Smooth muscle cell (in vitro differentiated cells): ENCODE results near the gene ACAD8. TPM values are rescaled to one million over a fixed set of nuclear protein-coding genes. Genes with fewer than 3 reads are reported as not detected.
A peak's percentile ranks its signal among the peaks of the same experiment; 100 is the strongest.

ENCODE experiments used
- DNase-seq: peaks from one replicate; lab custom pipeline; 2025; ENCODE audit not compliant: unreplicated experiment; lab: John Stamatoyannopoulos, UW
- H2AFZ ChIP-seq: fragments of 200-600 bp; sonication (generic); 2 replicates; pipeline ENCODE4 v1.6.0; 2016; ENCODE audit warnings: antibody characterized with exemption, low read depth, mild to moderate bottlenecking
- H3F3A ChIP-seq: fragments of 200-600 bp; sonication (generic); 2 replicates; pipeline ENCODE4 v1.6.0; 2017; ENCODE audit warnings: antibody characterized with exemption, low read depth
- H3K27ac ChIP-seq: fragments of 200-600 bp; sonication (generic); 2 replicates; pipeline ENCODE4 v1.5.1; 2016; ENCODE audit warnings: low read depth, mild to moderate bottlenecking
- H3K27me3 ChIP-seq: fragments of 200-600 bp; sonication (generic); 2 replicates; pipeline ENCODE4 v1.6.1; 2016; ENCODE audit warnings: low read depth, mild to moderate bottlenecking
- H3K36me3 ChIP-seq: fragments of 200-600 bp; sonication (generic); 2 replicates; pipeline ENCODE4 v1.5.1; 2016; ENCODE audit warnings: low read depth
- H3K4me1 ChIP-seq: fragments of 200-600 bp; sonication (generic); 2 replicates; pipeline ENCODE4 v1.5.1; 2016; ENCODE audit warnings: low read depth
- H3K4me2 ChIP-seq: fragments of 200-600 bp; sonication (generic); 2 replicates; pipeline ENCODE4 v1.6.0; 2016; ENCODE audit warnings: mild to moderate bottlenecking
- H3K4me3 ChIP-seq: fragments of 200-600 bp; sonication (generic); 2 replicates; pipeline ENCODE4 v1.5.1; 2016; ENCODE audit warnings: mild to moderate bottlenecking
- H3K79me2 ChIP-seq: fragments of 200-600 bp; sonication (generic); 2 replicates; pipeline ENCODE4 v1.6.0; 2016; ENCODE audit warnings: low read depth, mild to moderate bottlenecking
- H3K9ac ChIP-seq: fragments of 200-600 bp; sonication (generic); 2 replicates; pipeline ENCODE4 v1.6.0; 2016; ENCODE audit warnings: low read depth
- H3K9me3 ChIP-seq: fragments of 200-600 bp; sonication (generic); replicated peaks from 2 replicates; pipeline ENCODE4 v1.5.1; 2016; ENCODE audit warnings: low read depth
- H4K20me1 ChIP-seq: fragments of 200-600 bp; sonication (generic); 2 replicates; pipeline ENCODE4 v1.6.0; 2016; ENCODE audit warnings: low read depth
- WGBS: methylation state at CpG from one replicate; pipeline ENCODE4 v1.1.7; 2016; ENCODE audit warnings: low lambda C conversion rate; 5-methylcytosine and 5-hydroxymethylcytosine counted together
- polyA plus RNA-seq: library from polyadenylated mRNA; unstranded; fragments of >200 nt; fragmentation: Nextera tagmentation; extraction: Ambion mirVana; gene quantifications from 2 replicates; pipeline ENCODE4 v1.2.1, GENCODE V29; 2016
- total RNA-seq: library from RNA; depleted of rRNA; stranded (reverse); fragments of >200 nt; gene quantifications from 2 replicates; pipeline ENCODE4 v1.2.3, GENCODE V29; 2014
- TF ChIP-seq, protein P1 (sequence below): fragments of 200-600 bp; sonication (generic); IDR thresholded peaks from 2 replicates; pipeline ENCODE4 v1.5.1; 2017; ENCODE audit warnings: borderline replicate concordance, mild to moderate bottlenecking, antibody characterized with exemption; ENCODE audit not compliant: insufficient read depth, poor library complexity, severe bottlenecking

Gene ACAD8
- total and polyA plus RNA-seq, 2 experiments from 2014 or later = 11.7 to 12.4 TPM

DNA sequence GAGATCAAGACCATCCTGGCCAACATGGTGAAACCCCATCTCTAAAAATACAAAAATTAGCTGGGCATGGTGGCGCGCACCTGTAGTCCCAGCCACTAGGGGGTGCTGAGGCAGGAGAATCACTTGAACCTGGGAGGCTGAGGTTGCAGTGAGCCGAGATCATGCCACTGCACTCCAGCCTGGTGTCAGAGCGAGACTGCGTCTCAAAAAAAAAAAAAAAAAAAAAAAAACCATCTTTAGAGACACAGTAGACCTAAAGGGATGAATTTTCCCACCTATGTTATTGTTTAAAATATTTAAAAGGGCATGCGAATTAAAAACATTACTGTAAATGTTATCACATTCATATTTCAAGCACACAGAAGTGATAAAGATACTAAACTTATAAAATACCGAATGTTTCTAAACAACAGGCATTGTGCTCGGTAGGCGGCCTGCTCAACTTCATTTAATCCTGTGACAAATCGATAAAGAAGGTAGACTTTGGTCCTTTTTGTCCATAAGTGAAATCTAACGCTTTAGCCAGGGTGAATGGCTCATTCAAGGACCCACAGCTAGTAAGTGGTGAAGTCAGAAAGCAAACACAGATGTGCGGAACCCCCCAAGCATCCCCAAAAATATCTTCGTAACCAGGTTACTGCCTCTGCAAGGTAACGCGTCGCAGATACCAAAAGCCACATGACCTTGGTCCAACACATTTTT is 45.7 kb upstream of the ACAD8 start:
- TF ChIP-seq, protein P1, sequence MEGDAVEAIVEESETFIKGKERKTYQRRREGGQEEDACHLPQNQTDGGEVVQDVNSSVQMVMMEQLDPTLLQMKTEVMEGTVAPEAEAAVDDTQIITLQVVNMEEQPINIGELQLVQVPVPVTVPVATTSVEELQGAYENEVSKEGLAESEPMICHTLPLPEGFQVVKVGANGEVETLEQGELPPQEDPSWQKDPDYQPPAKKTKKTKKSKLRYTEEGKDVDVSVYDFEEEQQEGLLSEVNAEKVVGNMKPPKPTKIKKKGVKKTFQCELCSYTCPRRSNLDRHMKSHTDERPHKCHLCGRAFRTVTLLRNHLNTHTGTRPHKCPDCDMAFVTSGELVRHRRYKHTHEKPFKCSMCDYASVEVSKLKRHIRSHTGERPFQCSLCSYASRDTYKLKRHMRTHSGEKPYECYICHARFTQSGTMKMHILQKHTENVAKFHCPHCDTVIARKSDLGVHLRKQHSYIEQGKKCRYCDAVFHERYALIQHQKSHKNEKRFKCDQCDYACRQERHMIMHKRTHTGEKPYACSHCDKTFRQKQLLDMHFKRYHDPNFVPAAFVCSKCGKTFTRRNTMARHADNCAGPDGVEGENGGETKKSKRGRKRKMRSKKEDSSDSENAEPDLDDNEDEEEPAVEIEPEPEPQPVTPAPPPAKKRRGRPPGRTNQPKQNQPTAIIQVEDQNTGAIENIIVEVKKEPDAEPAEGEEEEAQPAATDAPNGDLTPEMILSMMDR = peak; percentile 70
- no peak for DNase-seq
- H3K9ac ChIP-seq = no peak overlapping the region

DNA sequence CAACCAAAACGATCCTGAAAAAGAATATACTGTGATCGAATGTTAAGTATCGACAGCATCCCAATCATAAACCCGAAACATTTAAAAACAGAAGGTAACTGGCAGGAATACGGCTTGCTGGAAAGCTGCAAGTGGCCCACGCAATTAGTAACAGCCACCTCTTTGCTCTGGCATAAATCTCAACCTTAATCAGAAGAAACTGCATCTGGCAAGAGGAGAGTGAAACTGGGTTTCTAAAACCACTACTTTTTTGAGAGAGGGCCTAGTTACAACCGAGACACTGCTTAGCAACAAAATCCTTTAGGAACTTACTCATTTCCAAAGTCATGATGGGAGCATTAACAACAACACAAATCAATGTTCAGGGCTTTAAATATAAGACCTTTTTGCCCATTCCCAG is 37.5 kb upstream of the ACAD8 start:
- no peaks in the 10 kb centered on the region for H3F3A ChIP-seq
- no peak for DNase-seq
- no peak overlapping the region for H3K4me3 ChIP-seq
- H3K9me3 ChIP-seq = no peaks in the 10 kb centered on the region
- H3K27me3 ChIP-seq = no peaks in the 10 kb centered on the region
- no peak overlapping the region for H3K9ac ChIP-seq
- H3K79me2 ChIP-seq = peaks cover 8% of the 10 kb centered on the region
- H3K36me3 ChIP-seq = no peaks in the 10 kb centered on the region
- H3K4me1 ChIP-seq = no peaks in the 10 kb centered on the region
- H3K4me2 ChIP-seq = no peak overlapping the region
- no peak overlapping the region for H2AFZ ChIP-seq
- WGBS = 87% methylated on average over 7 of the region's 7 CpGs
- no peak overlapping the region for H3K27ac ChIP-seq
- TF ChIP-seq, protein P1 = no peak
- H4K20me1 ChIP-seq = no peaks in the 10 kb centered on the region

More for the DNA sequence above, 45.7 kb upstream of the ACAD8 start:
- Histone ChIP-seq H4K20me1 (no peaks in the 10 kb centered on the region), H3K9me3 (no peaks in the 10 kb centered on the region), H3K36me3 (peaks cover 16% of the 10 kb centered on the region), H3K27ac (no peak overlapping the region), H3K4me2 (no peak overlapping the region), H2AFZ (no peak overlapping the region), H3F3A (no peaks in the 10 kb centered on the region), H3K27me3 (no peaks in the 10 kb centered on the region), H3K79me2 (no peaks in the 10 kb centered on the region), H3K4me3 (no peak overlapping the region), H3K4me1 (no peaks in the 10 kb centered on the region)
- 88% methylated on average over 16 of the region's 16 CpGs for WGBS

DNA sequence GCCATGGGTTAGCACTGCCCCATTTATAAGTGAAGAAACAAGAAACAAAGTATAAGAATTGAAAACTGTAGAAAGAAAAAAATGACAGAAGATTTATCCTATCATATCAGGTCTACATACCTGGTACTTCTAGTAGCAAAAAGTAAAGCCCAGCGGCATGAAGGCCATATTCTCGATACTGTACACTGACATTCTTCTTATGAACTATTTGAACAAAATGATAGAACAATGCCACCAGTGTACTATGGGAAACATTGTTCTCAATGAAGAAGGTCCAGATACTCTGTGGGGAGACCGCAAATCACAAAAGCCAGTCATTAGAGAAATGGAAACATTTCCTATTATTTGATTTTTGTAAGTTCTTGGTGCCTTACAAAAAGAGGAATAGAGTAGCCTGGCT is 36.6 kb upstream of the ACAD8 start:
- Histone ChIP-seq H3K27me3 (no peaks in the 10 kb centered on the region), H3K79me2 (peaks cover 17% of the 10 kb centered on the region), H4K20me1 (no peaks in the 10 kb centered on the region), H3K36me3 (no peaks in the 10 kb centered on the region), H3K4me1 (no peaks in the 10 kb centered on the region), H3K4me3 (no peak overlapping the region), H2AFZ (no peak overlapping the region), H3K4me2 (no peak overlapping the region), H3K27ac (no peak overlapping the region), H3K9me3 (no peaks in the 10 kb centered on the region), H3K9ac (no peak overlapping the region), H3F3A (no peaks in the 10 kb centered on the region)
- TF ChIP-seq, protein P1 = no peak
- no peak for DNase-seq
- WGBS = 95% methylated on average over 3 of the region's 3 CpGs

DNA sequence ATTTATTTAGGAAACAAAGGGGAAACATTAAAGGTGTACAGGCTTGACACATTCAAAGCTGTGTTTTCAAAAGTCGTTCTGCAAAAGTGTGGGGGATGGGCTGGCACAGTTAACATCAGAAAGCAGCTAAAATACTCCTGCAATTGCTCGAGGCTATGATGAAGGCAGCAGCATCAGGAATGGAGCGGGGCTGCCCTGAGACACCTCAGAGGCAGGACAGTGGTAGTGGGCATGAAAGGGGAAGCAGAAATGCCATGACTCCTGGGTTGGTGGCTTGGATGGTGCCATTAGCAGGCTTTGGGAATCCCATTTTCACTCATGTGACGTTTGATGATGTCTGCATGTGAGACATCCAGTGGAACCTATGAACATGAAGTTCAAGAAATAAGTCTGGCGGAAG is 30.2 kb upstream of the ACAD8 start:
- H3K79me2 ChIP-seq = peaks cover 52% of the 10 kb centered on the region
- H3K27me3 ChIP-seq = no peaks in the 10 kb centered on the region
- no peaks in the 10 kb centered on the region for H3K9me3 ChIP-seq
- H3K4me2 ChIP-seq = peak overlapping the region; percentile 94
- TF ChIP-seq, protein P1 = no peak
- H3K4me1 ChIP-seq = peaks cover 15% of the 10 kb centered on the region
- no peak for DNase-seq
- no peaks in the 10 kb centered on the region for H3K36me3 ChIP-seq
- peak overlapping the region; percentile 83 for H3K4me3 ChIP-seq
- H3F3A ChIP-seq = no peaks in the 10 kb centered on the region
- peaks cover 29% of the 10 kb centered on the region for H4K20me1 ChIP-seq
- H3K27ac ChIP-seq = no peak overlapping the region
- WGBS = 4% methylated on average over 5 of the region's 5 CpGs
- H3K9ac ChIP-seq = peak overlapping the region; percentile 49
- H2AFZ ChIP-seq = peak overlapping the region; percentile 100
